ENCODE results near the gene PDCL2. TPM values are rescaled to one million over a fixed set of nuclear protein-coding genes. Genes with fewer than 3 reads are reported as not detected.

PDCL2 gene
- total RNA-seq, 1 experiment from 2014 or later: not detected

DNA sequence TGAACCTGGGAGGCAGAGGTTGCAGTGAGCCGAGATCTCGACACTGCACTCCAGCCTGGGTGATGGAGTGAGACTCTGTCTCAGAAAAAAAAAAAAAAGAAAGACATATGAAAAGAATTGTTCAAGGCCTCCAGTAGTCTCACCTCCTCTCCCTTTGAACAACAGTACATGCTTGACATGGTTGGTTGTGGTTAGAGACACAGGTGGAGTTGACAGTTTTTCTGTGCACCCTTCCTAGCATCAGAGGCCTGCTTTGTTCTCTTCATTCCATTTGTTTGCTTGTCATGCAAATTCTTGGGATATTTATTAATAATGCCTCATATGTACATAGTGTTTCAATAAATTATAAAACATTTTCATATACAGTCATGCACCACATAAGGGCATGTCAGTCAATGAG, 18.3 kb upstream of the PDCL2 start:
- no peaks in the 10 kb centered on the region for H3K27me3 Mint-ChIP-seq (ENCODE audit: insufficient read depth, unreplicated experiment)
- no peaks in the 10 kb centered on the region for H3K9me3 Mint-ChIP-seq (ENCODE audit: unreplicated experiment)
- POLR2A ChIA-PET: no interaction called here
- H3K4me3 ChIP-seq (ENCODE audit: low read depth, low read length): no peak overlapping the region
- H3K9me3 ChIP-seq: no peaks in the 10 kb centered on the region
- BruUV-seq (replicated peaks): no TSS peak
- no peak overlapping the region for H3K4me3 Mint-ChIP-seq (ENCODE audit: unreplicated experiment)
- H3K4me1 Mint-ChIP-seq (ENCODE audit: low read depth, unreplicated experiment): no peaks in the 10 kb centered on the region
- no peaks in the 10 kb centered on the region for H3K4me1 ChIP-seq
- no peaks in the 10 kb centered on the region for H3K36me3 Mint-ChIP-seq (ENCODE audit: insufficient read depth, unreplicated experiment)
- no peaks in the 10 kb centered on the region for H3K36me3 ChIP-seq (ENCODE audit: control insufficient read depth, insufficient read depth, low read length)
- intact Hi-C loops (cut with micrococcal nuclease; ENCODE audit: unreplicated experiment): no loop called here
- no peak overlapping the region for H3K27ac Mint-ChIP-seq (ENCODE audit: unreplicated experiment)
- CTCF ChIA-PET: no interaction called here
- no peaks in the 10 kb centered on the region for H3K27me3 ChIP-seq (replicated peaks; ENCODE audit: control insufficient read depth, insufficient read depth, low read length)
- no peak for DNase-seq
- TF ChIP-seq, protein P1, sequence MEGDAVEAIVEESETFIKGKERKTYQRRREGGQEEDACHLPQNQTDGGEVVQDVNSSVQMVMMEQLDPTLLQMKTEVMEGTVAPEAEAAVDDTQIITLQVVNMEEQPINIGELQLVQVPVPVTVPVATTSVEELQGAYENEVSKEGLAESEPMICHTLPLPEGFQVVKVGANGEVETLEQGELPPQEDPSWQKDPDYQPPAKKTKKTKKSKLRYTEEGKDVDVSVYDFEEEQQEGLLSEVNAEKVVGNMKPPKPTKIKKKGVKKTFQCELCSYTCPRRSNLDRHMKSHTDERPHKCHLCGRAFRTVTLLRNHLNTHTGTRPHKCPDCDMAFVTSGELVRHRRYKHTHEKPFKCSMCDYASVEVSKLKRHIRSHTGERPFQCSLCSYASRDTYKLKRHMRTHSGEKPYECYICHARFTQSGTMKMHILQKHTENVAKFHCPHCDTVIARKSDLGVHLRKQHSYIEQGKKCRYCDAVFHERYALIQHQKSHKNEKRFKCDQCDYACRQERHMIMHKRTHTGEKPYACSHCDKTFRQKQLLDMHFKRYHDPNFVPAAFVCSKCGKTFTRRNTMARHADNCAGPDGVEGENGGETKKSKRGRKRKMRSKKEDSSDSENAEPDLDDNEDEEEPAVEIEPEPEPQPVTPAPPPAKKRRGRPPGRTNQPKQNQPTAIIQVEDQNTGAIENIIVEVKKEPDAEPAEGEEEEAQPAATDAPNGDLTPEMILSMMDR (IDR thresholded peaks at IDR 0.05; ENCODE audit: insufficient read depth in 1 of 2, low read depth in 1 of 2, low read length in 1 of 2, severe bottlenecking in 1 of 2, unreplicated experiment in 1 of 2): no peak

DNA sequence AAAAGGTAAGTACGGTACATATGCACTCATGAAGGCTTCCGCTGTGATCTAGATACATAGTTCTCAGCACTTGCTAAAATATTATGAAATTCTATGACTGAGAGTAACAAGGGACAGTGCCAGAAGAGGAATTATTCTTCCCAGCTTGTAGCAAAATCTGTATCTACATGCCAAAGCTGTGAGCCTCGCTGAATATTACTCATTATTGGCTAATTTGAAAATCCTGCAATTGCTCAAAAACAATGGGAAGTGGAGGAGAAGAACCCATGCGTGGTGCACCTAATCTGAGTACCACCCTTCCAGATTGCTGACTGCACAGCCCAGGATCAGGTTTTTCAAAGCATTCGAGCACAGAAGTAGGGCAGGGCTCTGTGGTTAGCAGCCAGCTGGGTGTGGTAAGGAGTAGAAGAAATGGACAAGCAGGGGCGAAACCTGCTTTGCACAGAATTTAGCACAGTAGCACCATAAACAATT, 17.4 kb upstream of the PDCL2 start:
- TF ChIP-seq, protein P1 (IDR thresholded peaks at IDR 0.05; ENCODE audit: insufficient read depth in 1 of 2, low read depth in 1 of 2, low read length in 1 of 2, severe bottlenecking in 1 of 2, unreplicated experiment in 1 of 2): no peak
- no peak for DNase-seq
- H3K9me3 ChIP-seq: no peaks in the 10 kb centered on the region
- no peak overlapping the region for H3K4me3 Mint-ChIP-seq (ENCODE audit: unreplicated experiment)
- H3K4me1 ChIP-seq: no peaks in the 10 kb centered on the region
- intact Hi-C loops (cut with micrococcal nuclease; ENCODE audit: unreplicated experiment): no loop called here
- H3K27me3 Mint-ChIP-seq (ENCODE audit: insufficient read depth, unreplicated experiment): no peaks in the 10 kb centered on the region
- ChIA-PET POLR2A (no interaction called here), CTCF (no interaction called here)
- no peaks in the 10 kb centered on the region for H3K9me3 Mint-ChIP-seq (ENCODE audit: unreplicated experiment)
- H3K36me3 ChIP-seq (ENCODE audit: control insufficient read depth, insufficient read depth, low read length): no peaks in the 10 kb centered on the region
- H3K4me1 Mint-ChIP-seq (ENCODE audit: low read depth, unreplicated experiment): no peaks in the 10 kb centered on the region
- H3K27me3 ChIP-seq (replicated peaks; ENCODE audit: control insufficient read depth, insufficient read depth, low read length): no peaks in the 10 kb centered on the region
- BruUV-seq (replicated peaks): no TSS peak
- no peak overlapping the region for H3K27ac Mint-ChIP-seq (ENCODE audit: unreplicated experiment)
- no peaks in the 10 kb centered on the region for H3K36me3 Mint-ChIP-seq (ENCODE audit: insufficient read depth, unreplicated experiment)
- H3K4me3 ChIP-seq (ENCODE audit: low read depth, low read length): no peak overlapping the region

DNA sequence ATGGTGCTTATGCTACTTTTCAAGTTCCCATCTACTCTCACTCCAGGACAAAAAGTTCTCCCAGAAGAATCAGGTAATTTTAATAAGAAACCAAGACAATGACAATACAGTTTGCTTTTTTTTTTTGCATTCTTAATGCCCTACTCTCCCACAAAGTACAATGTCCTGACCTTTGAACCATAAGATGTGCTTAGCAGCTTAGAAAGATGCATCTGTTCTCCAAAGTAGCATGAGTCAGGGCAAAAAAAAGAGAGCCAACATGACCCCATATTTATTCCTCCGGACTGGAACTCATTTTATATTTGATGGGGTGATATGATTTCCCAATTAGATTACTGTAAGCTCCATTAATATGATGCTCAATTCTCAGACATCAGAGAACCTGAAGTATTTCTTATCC, 16.5 kb upstream of the PDCL2 start:
- intact Hi-C loops (cut with micrococcal nuclease; ENCODE audit: unreplicated experiment): no loop called here
- Mint-ChIP-seq H3K4me3 (ENCODE audit: unreplicated experiment) (no peak overlapping the region), H3K27ac (ENCODE audit: unreplicated experiment) (no peak overlapping the region), H3K27me3 (ENCODE audit: insufficient read depth, unreplicated experiment) (no peaks in the 10 kb centered on the region), H3K4me1 (ENCODE audit: low read depth, unreplicated experiment) (no peaks in the 10 kb centered on the region), H3K36me3 (ENCODE audit: insufficient read depth, unreplicated experiment) (no peaks in the 10 kb centered on the region), H3K9me3 (ENCODE audit: unreplicated experiment) (no peaks in the 10 kb centered on the region)
- POLR2A ChIA-PET: no interaction called here
- no peak for DNase-seq
- Histone ChIP-seq H3K4me1 (no peaks in the 10 kb centered on the region), H3K36me3 (ENCODE audit: control insufficient read depth, insufficient read depth, low read length) (no peaks in the 10 kb centered on the region), H3K4me3 (ENCODE audit: low read depth, low read length) (no peak overlapping the region), H3K9me3 (no peaks in the 10 kb centered on the region), H3K27me3 (replicated peaks; ENCODE audit: control insufficient read depth, insufficient read depth, low read length) (no peaks in the 10 kb centered on the region)
- CTCF ChIA-PET: no interaction called here
- BruUV-seq (replicated peaks): no TSS peak
- TF ChIP-seq, protein P1 (IDR thresholded peaks at IDR 0.05; ENCODE audit: insufficient read depth in 1 of 2, low read depth in 1 of 2, low read length in 1 of 2, severe bottlenecking in 1 of 2, unreplicated experiment in 1 of 2): no peak
